ENCODE results near the gene SHB.

DNA sequence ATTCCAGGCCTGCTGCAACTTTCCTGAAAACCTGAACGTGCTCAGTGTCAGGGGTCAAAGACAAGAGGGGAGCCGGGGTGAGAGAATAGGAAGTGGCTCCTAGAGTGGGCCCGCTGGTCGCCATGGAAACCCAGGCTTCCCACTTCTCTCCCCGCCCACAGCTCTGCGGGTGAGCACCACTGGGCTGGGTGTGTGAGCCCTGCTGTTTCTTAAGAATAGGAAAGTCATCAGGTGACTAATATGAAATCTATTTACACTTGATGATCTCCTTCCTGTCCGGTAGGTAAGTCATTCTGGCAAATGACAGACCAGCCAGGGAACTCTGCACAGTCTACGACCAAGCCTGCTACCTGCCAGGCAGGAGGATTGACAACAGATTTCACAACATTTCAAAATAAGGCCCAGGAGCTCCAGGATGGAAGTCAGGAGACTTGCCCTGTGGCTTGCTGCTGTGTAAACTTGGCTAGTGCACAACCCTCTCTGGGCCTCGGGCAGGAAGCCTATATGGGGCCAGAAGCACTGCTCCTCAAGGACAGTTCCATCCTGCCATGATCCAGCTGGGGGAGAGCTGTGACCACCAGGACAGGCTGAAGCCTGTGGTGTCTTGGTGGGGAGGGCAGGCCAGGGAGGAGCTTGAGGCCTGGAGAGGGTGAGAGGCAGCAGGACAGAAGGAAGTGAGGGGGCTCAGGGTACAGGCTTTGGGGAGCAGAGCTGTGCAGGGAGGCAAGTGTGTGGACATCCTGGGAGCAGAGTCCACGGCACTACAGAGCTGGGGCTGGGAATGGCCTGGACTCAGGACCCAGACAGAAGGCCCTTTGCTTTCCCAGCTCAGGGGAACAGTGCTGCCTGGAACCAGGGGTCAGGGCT lies 60.6 kb downstream of the SHB start:
- TF ChIP-seq EP300 (IDR thresholded peaks at IDR 0.05), result no peak
- TF ChIP-seq POLR2AphosphoS5 (IDR thresholded peaks at IDR 0.05), result no peak
- no peak for TF ChIP-seq POLR2A (IDR thresholded peaks at IDR 0.05)
- TF ChIP-seq, protein P1, sequence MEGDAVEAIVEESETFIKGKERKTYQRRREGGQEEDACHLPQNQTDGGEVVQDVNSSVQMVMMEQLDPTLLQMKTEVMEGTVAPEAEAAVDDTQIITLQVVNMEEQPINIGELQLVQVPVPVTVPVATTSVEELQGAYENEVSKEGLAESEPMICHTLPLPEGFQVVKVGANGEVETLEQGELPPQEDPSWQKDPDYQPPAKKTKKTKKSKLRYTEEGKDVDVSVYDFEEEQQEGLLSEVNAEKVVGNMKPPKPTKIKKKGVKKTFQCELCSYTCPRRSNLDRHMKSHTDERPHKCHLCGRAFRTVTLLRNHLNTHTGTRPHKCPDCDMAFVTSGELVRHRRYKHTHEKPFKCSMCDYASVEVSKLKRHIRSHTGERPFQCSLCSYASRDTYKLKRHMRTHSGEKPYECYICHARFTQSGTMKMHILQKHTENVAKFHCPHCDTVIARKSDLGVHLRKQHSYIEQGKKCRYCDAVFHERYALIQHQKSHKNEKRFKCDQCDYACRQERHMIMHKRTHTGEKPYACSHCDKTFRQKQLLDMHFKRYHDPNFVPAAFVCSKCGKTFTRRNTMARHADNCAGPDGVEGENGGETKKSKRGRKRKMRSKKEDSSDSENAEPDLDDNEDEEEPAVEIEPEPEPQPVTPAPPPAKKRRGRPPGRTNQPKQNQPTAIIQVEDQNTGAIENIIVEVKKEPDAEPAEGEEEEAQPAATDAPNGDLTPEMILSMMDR (IDR thresholded peaks at IDR 0.05), result no peak
